ENCODE data around the gene GDPD5. TPM values are rescaled to one million over a fixed set of nuclear protein-coding genes. Genes with fewer than 3 reads are reported as not detected.

Gene GDPD5
- total RNA-seq, 1 donor from 2014 or later: 6.9 TPM

- DNase-seq (ENCODE audit: low spot score): no peak
Measured at GRCh38 chr11:75500742-75501141, 25.0 kb downstream of the GDPD5 start.

GRCh38 chr11:75499423-75500190, 26.1 kb downstream of the GDPD5 start:
- DNase-seq (ENCODE audit: low spot score): no peak
- intact Hi-C loops (cut with DNase I): no loop called here

More at GRCh38 chr11:75500742-75501141, 25.0 kb downstream of the GDPD5 start:
- intact Hi-C loops (cut with DNase I): no loop called here

- DNase-seq (ENCODE audit: low spot score): no peak
- intact Hi-C loops (cut with DNase I): no loop called here
Measured at GRCh38 chr11:75498556-75499255, 27.0 kb downstream of the GDPD5 start.

- no peak for DNase-seq (ENCODE audit: low spot score)
- intact Hi-C loops (cut with DNase I): no loop called here
Measured at GRCh38 chr11:75497788-75498409, 27.8 kb downstream of the GDPD5 start.

- intact Hi-C loops (cut with DNase I): no loop called here
- no peak for DNase-seq (ENCODE audit: low spot score)
Measured at GRCh38 chr11:75496305-75496752, 29.4 kb downstream of the GDPD5 start.

GRCh38 chr11:75495749-75496304, 29.9 kb downstream of the GDPD5 start:
- intact Hi-C loops (cut with DNase I): no loop called here
- no peak for DNase-seq (ENCODE audit: low spot score)

- DNase-seq (ENCODE audit: low spot score): no peak
- intact Hi-C loops (cut with DNase I): no loop called here
Measured at GRCh38 chr11:75493626-75494025, 32.1 kb downstream of the GDPD5 start.

- DNase-seq (ENCODE audit: low spot score): no peak
- intact Hi-C loops (cut with DNase I): no loop called here
Measured at GRCh38 chr11:75492181-75492820, 33.4 kb downstream of the GDPD5 start.

GRCh38 chr11:75491465-75491864, 34.3 kb downstream of the GDPD5 start:
- DNase-seq (ENCODE audit: low spot score): no peak
- intact Hi-C loops (cut with DNase I): no loop called here

- no peak for DNase-seq (ENCODE audit: low spot score)
- intact Hi-C loops (cut with DNase I): no loop called here
Measured at GRCh38 chr11:75490221-75491181, 35.2 kb downstream of the GDPD5 start.

- no peak for DNase-seq (ENCODE audit: low spot score)
- intact Hi-C loops (cut with DNase I): no loop called here
Measured at GRCh38 chr11:75487365-75487764, 38.4 kb downstream of the GDPD5 start.

GRCh38 chr11:75485742-75486141, 40.0 kb downstream of the GDPD5 start:
- DNase-seq (ENCODE audit: low spot score): no peak

GRCh38 chr11:75482931-75483469, 42.7 kb downstream of the GDPD5 start:
- intact Hi-C loops (cut with DNase I): no loop called here
- no peak for DNase-seq (ENCODE audit: low spot score)

More at GRCh38 chr11:75485742-75486141, 40.0 kb downstream of the GDPD5 start:
- intact Hi-C loops (cut with DNase I): no loop called here

GRCh38 chr11:75481922-75482606, 43.7 kb downstream of the GDPD5 start:
- intact Hi-C loops (cut with DNase I): no loop called here
- no peak for DNase-seq (ENCODE audit: low spot score)

GRCh38 chr11:75481223-75481921, 44.4 kb downstream of the GDPD5 start:
- no peak for DNase-seq (ENCODE audit: low spot score)
- intact Hi-C loops (cut with DNase I): no loop called here

GRCh38 chr11:75480185-75481175, 45.3 kb downstream of the GDPD5 start:
- intact Hi-C loops (cut with DNase I): no loop called here
- DNase-seq (ENCODE audit: low spot score): no peak

All from cardiac septum (tissue), 1 donor.